Activated T-helper 1 cell treated with anti-CD3 and anti-CD28 coated beads, Interleukin-12 subunit alpha, Interleukin-12 subunit beta, Interleukin-2, Interleukin-4 antibody, amounts not matched to agents 30 ng/mL and 10 ng/mL and 1 ng/mL, durations not matched to agents 14 hours and 24 hours and 36 hours (primary cell): ENCODE results near the gene CSF2RB. TPM values are rescaled to one million over a fixed set of nuclear protein-coding genes. Genes with fewer than 3 reads are reported as not detected.

ENCODE experiments used
- DNase-seq: peaks from one replicate; pipeline ENCODE4 v3.0.0; 2021; ENCODE audit warnings: low spot score
- H3K27ac Mint-ChIP-seq: one replicate; pipeline ENCODE4 v1.8.0; 2021; ENCODE audit warnings: mild to moderate bottlenecking, mixed read lengths
- H3K27me3 Mint-ChIP-seq: one replicate; pipeline ENCODE4 v1.8.0; 2022; ENCODE audit warnings: mild to moderate bottlenecking, moderate library complexity, mixed read lengths; ENCODE audit not compliant: insufficient read depth
- H3K36me3 Mint-ChIP-seq: one replicate; pipeline ENCODE4 v1.8.0; 2021; ENCODE audit warnings: low read depth, mixed read lengths
- H3K4me1 Mint-ChIP-seq: one replicate; pipeline ENCODE4 v1.8.0; 2021; ENCODE audit warnings: low read depth, mixed read lengths
- H3K4me3 Mint-ChIP-seq: one replicate; pipeline ENCODE4 v1.8.0; 2021; ENCODE audit warnings: mild to moderate bottlenecking, moderate library complexity, mixed read lengths
- H3K9me3 Mint-ChIP-seq: one replicate; pipeline ENCODE4 v1.8.0; 2021; ENCODE audit warnings: mixed read lengths
- intact Hi-C: fragments of 100-400 bp; cut with micrococcal nuclease; formaldehyde crosslinking; loops from one replicate; pipeline ENCODE4 v1.15.1; 2024
- total RNA-seq: library from RNA; stranded (reverse); gene quantifications from 2 replicates; pipeline ENCODE4 v1.2.3, GENCODE V29; 2022

Gene CSF2RB
- total RNA-seq, 1 donor from 2014 or later, result 11.8 TPM

GRCh38 chr22:36914390-36914752 lies 943 bp downstream of the CSF2RB start:
- Mint-ChIP-seq H3K4me1 (peaks cover 22% of the 10 kb centered on the region), H3K27me3 (peaks cover 20% of the 10 kb centered on the region)

DNA sequence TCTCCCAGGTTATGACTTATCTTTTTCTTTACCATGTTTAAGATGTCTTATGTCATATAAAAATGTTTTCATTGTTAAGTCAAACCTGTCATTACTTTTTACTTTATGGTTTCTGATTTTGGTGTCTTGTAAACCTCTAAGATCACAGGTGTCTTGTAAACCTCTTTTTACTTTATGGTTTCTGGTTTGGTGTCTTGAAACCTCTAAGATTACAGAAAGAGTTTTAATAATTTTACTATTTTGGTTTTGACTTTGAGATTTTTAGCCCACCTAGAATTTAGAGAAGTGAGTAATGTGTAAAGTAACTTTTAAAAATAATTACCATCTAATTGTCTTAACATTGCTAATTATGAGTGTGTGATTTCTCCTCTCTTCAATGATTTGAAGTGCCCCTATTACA lies 2.6 kb downstream of the CSF2RB start:
- Mint-ChIP-seq H3K27me3 (peaks cover 12% of the 10 kb centered on the region), H3K27ac (no peak overlapping the region)

More at GRCh38 chr22:36914390-36914752, 943 bp downstream of the CSF2RB start:
- Mint-ChIP-seq H3K9me3 (no peaks in the 10 kb centered on the region), H3K27ac (no peak overlapping the region), H3K4me3 (peak overlapping the region; percentile 80), H3K36me3 (no peaks in the 10 kb centered on the region)
- intact Hi-C loops, result no loop called here
- DNase-seq, result no peak

GRCh38 chr22:36918586-36919284 lies 5.3 kb downstream of the CSF2RB start:
- peaks cover 1% of the 10 kb centered on the region for H3K36me3 Mint-ChIP-seq
- no peaks in the 10 kb centered on the region for H3K9me3 Mint-ChIP-seq
- H3K27me3 Mint-ChIP-seq, result peaks cover 8% of the 10 kb centered on the region
- DNase-seq, result no peak
- no peak overlapping the region for H3K27ac Mint-ChIP-seq
- peaks cover 17% of the 10 kb centered on the region for H3K4me1 Mint-ChIP-seq
- H3K4me3 Mint-ChIP-seq, result no peak overlapping the region
- intact Hi-C loops, result no loop called here

More for the DNA sequence above, 2.6 kb downstream of the CSF2RB start:
- peak overlapping the region; percentile 23 for H3K4me3 Mint-ChIP-seq
- intact Hi-C loops, result no loop called here
- H3K9me3 Mint-ChIP-seq, result no peaks in the 10 kb centered on the region
- DNase-seq, result no peak
- peaks cover 25% of the 10 kb centered on the region for H3K4me1 Mint-ChIP-seq
- H3K36me3 Mint-ChIP-seq, result no peaks in the 10 kb centered on the region

GRCh38 chr22:36921309-36922104 lies 8.1 kb downstream of the CSF2RB start:
- peaks cover 7% of the 10 kb centered on the region for H3K27me3 Mint-ChIP-seq
- peaks cover 1% of the 10 kb centered on the region for H3K36me3 Mint-ChIP-seq
- H3K27ac Mint-ChIP-seq, result peak overlapping the region; percentile 8
- H3K9me3 Mint-ChIP-seq, result no peaks in the 10 kb centered on the region
- intact Hi-C loops, result no loop called here
- H3K4me3 Mint-ChIP-seq, result no peak overlapping the region
- no peak for DNase-seq
- H3K4me1 Mint-ChIP-seq, result peaks cover 22% of the 10 kb centered on the region

GRCh38 chr22:36922105-36922608 lies 8.7 kb downstream of the CSF2RB start:
- H3K36me3 Mint-ChIP-seq, result peaks cover 1% of the 10 kb centered on the region
- no peak overlapping the region for H3K4me3 Mint-ChIP-seq
- H3K27ac Mint-ChIP-seq, result no peak overlapping the region
- intact Hi-C loops, result no loop called here
- no peaks in the 10 kb centered on the region for H3K9me3 Mint-ChIP-seq
- no peak for DNase-seq
- H3K27me3 Mint-ChIP-seq, result peaks cover 7% of the 10 kb centered on the region
- H3K4me1 Mint-ChIP-seq, result peaks cover 24% of the 10 kb centered on the region

- Mint-ChIP-seq H3K27ac (no peak overlapping the region), H3K4me3 (no peak overlapping the region), H3K36me3 (peaks cover 1% of the 10 kb centered on the region), H3K4me1 (peaks cover 24% of the 10 kb centered on the region), H3K9me3 (no peaks in the 10 kb centered on the region), H3K27me3 (peaks cover 7% of the 10 kb centered on the region)
- DNase-seq, result no peak
- intact Hi-C loops, result no loop called here
Observed at GRCh38 chr22:36922711-36923110, 9.3 kb downstream of the CSF2RB start.

DNA sequence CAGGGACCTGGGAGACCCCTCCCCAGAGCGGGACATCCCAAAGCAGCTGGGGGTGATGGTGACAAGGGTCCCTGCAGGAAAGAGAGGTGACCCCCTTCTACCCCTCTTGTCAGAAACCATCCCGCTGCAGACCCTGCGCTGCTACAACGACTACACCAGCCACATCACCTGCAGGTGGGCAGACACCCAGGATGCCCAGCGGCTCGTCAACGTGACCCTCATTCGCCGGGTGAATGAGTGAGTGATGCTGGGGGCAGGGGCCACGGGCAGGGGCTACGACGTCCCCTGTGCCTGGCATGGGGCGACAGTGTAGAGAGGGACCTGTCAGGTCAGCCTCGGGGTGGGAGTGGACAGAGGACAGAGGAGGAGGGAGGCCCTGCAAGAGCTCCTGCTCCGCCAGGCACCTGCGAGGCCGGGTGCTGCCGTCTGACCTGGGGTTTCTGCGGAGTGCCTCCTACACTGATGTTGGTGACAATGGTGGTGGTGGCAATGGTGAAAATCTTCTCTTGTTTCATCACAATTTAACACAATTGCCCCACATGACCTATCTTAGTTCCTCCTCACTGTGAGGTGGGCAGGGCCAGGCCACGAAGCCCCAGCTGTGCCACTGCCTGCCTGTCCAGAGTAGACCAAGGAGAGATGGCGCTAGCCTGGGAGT lies 9.8 kb downstream of the CSF2RB start:
- intact Hi-C loops, result no loop called here
- no peak for DNase-seq
- Mint-ChIP-seq H3K27me3 (peaks cover 3% of the 10 kb centered on the region), H3K4me1 (peaks cover 24% of the 10 kb centered on the region), H3K27ac (no peak overlapping the region), H3K4me3 (no peak overlapping the region), H3K9me3 (no peaks in the 10 kb centered on the region), H3K36me3 (peaks cover 1% of the 10 kb centered on the region)

- no peak overlapping the region for H3K27ac Mint-ChIP-seq
- no peak for DNase-seq
- no peak overlapping the region for H3K4me3 Mint-ChIP-seq
- no peaks in the 10 kb centered on the region for H3K9me3 Mint-ChIP-seq
- intact Hi-C loops, result no loop called here
- H3K4me1 Mint-ChIP-seq, result peaks cover 24% of the 10 kb centered on the region
- H3K27me3 Mint-ChIP-seq, result peaks cover 3% of the 10 kb centered on the region
- peaks cover 1% of the 10 kb centered on the region for H3K36me3 Mint-ChIP-seq
Observed at GRCh38 chr22:36924151-36924698, 10.8 kb downstream of the CSF2RB start.

- Mint-ChIP-seq H3K36me3 (peaks cover 1% of the 10 kb centered on the region), H3K4me3 (no peak overlapping the region), H3K27ac (no peak overlapping the region)
Observed at GRCh38 chr22:36925388-36926290, 12.2 kb downstream of the CSF2RB start.

DNA sequence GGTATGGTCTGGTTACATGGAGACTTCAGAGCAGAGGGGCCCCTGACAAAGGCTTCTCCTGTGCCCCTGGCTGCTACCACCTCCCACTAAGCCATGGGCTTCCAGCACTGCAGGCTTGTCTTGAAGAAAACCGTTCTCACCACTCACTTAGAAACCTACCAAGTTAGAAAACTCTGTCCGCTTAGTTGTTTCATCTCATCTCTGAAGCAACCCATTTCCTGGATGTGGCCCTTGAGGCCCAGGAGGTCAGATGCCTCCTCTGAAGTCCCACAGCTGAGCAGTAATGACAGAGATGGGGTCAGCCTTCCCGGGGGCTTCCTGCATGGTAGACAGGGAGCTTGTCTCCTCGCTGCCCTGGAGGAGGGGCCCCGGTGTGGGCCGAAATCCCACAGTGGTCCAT lies 12.9 kb downstream of the CSF2RB start:
- H3K9me3 Mint-ChIP-seq, result no peaks in the 10 kb centered on the region
- H3K36me3 Mint-ChIP-seq, result no peaks in the 10 kb centered on the region
- no peak for DNase-seq
- H3K4me3 Mint-ChIP-seq, result no peak overlapping the region
- peaks cover 18% of the 10 kb centered on the region for H3K4me1 Mint-ChIP-seq
- peaks cover 1% of the 10 kb centered on the region for H3K27me3 Mint-ChIP-seq
- intact Hi-C loops, result no loop called here
- peak overlapping the region; percentile 40 for H3K27ac Mint-ChIP-seq

More at GRCh38 chr22:36925388-36926290, 12.2 kb downstream of the CSF2RB start:
- peaks cover 1% of the 10 kb centered on the region for H3K27me3 Mint-ChIP-seq
- intact Hi-C loops, result no loop called here
- no peak for DNase-seq
- H3K9me3 Mint-ChIP-seq, result no peaks in the 10 kb centered on the region
- H3K4me1 Mint-ChIP-seq, result peaks cover 24% of the 10 kb centered on the region

DNA sequence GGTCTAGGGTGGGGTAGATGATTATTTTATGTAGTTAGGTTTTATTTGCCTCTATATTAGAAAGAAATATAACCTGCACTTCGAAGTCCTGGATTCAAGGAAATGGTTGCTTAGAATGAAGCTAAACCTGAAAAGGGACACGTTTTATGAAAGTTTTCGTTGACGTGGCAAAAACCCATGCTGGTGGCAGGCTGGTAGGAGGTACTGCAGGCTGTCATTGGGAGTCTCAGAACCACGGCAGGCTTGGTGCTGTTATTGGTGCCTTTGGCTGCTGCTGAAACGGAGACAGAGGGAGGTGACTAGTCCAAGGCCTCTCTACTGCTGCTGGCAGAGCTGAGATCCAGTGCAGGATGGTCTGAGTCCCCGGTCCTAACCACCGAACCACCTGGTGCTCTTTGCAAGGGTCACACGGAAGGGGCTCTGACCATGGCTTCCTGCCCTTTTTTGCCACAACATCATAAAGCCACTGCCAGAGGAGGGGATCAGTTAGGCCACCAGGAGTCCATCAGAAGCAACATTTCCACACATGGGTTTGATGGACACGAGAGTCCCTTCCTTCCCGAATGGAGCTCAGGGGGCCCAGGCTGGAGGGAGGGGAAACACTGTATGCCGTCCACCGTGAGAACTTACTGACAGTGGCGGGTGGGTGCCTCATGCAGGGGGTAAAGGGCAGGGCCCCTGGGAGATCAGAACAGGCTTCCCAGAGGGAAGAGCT lies 13.4 kb downstream of the CSF2RB start:
- no peak for DNase-seq
- intact Hi-C loops, result no loop called here
- H3K27me3 Mint-ChIP-seq, result peaks cover 1% of the 10 kb centered on the region
- H3K36me3 Mint-ChIP-seq, result no peaks in the 10 kb centered on the region
- peaks cover 17% of the 10 kb centered on the region for H3K4me1 Mint-ChIP-seq
- no peaks in the 10 kb centered on the region for H3K9me3 Mint-ChIP-seq
- H3K27ac Mint-ChIP-seq, result peak overlapping the region; percentile 40
- no peak overlapping the region for H3K4me3 Mint-ChIP-seq
